ENCODE measurements around the gene ING1.

ING1 gene

DNA sequence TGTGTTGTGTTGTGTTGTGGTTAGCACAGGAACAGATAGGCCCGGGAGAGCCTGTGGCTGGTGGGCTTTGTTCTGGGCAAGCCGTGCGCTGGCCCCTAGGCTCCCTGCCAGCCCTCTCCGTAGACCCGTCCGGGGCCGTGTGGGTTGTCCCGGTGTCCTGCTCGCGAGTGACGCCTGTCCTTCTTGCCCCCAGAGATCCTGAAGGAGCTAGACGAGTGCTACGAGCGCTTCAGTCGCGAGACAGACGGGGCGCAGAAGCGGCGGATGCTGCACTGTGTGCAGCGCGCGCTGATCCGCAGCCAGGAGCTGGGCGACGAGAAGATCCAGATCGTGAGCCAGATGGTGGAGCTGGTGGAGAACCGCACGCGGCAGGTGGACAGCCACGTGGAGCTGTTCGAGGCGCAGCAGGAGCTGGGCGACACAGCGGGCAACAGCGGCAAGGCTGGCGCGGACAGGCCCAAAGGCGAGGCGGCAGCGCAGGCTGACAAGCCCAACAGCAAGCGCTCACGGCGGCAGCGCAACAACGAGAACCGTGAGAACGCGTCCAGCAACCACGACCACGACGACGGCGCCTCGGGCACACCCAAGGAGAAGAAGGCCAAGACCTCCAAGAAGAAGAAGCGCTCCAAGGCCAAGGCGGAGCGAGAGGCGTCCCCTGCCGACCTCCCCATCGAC lies 5.7 kb downstream of the ING1 start:
- no peak for DNase-seq

GRCh38 chr13:110722971-110723370 lies 9.5 kb downstream of the ING1 start:
- DNase-seq, result no peak

DNA sequence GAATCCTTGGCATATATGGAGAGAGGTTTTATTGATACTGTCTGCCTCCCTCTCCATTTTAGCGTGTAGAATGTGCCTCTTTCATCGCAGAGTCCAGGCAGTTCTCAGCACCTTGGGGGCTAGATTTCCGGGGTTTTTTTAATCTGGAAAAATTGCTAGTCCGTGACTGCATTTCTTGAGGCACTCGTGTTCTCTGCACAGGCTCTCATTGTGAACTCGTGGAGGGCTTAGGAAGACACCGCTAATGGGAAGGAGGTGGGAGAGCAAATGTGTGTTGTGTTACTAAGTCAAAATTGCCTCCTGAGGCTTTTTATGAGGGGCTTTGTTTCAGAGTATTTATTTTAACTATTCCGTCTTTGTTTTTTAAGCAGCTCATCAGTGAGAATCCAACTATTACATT lies 10.1 kb downstream of the ING1 start:
- no peak for DNase-seq

DNA sequence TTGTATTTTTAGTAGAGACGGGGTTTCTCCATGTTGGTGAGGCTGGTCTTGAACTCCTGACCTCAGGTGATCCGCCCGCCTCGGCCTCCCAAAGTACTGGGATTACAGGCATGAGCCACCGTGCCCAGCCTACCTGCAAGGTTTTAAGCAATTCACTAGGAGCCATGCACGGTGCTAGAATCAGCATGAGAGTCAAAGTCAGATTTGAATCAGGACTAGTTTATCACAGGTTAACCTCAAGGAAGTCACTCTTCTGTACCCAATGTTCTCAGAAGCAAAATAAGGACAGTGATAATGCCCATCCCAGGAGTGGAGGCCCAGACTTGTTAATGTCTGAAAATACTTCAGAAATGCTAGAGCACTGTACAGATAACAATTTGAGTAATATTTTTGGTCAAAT lies 12.7 kb downstream of the ING1 start:
- DNase-seq, result peak; percentile 49

DNA sequence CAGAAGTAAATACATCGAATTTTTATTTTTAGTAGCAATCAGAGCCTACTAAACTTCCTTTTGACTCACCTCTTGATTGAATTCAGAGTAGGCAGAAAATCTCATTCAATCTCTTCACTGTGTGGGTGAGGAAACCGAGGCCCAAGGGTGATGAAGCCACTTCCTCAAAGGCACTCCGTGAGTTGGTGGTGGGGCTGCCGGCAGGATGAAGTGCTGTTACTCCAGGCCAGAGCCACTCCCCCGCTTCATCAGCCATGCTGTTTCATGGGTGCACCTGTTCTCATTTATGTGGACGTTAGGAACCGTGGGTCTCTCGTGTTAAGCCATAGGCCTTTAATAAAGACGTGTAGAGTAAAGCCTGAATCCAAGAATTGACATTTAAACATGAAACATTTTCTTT lies 13.2 kb downstream of the ING1 start:
- peak; percentile 88 for DNase-seq

DNA sequence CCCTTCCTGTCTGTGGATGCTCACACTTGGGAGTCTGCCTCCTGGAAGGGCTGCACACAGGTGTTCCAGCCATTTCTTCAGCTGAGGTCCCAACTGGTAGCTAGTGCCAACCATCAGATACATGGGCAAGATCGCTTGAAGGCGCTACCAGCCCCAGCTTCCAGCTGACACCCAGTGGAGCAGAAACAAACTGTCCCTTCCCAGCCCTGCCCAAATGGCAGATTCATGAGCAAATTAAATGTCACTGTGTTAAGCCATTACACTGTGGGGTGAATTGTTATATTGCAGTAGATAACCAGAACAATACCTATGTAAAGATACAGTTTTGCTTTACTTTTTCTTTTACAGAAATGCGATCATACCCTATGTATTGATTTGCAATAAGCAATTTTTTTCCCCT lies 17.6 kb downstream of the ING1 start:
- DNase-seq, result no peak

GRCh38 chr13:110734561-110734960 lies 21.1 kb downstream of the ING1 start:
- no peak for DNase-seq

GRCh38 chr13:110737555-110737954 lies 24.1 kb downstream of the ING1 start:
- no peak for DNase-seq

DNA sequence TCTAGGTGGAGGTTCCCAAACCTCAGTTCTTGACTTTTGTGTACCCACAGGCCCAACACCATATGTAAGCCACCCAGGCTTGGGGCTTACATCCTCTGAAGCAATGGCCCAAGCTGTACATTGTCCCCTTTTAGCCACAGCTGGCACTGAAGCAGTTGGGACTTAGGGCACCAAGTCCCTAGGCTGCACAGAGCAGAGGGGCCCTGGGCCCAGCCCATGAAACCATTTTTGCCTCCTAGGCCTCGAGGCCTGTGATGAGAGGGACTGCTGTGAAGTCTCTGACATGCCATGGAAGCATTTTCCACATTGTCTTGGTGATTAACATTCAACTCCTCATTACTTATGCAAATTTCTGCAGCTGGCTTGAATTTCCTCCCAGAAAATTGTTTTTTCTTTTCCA lies 30.2 kb downstream of the ING1 start:
- DNase-seq, result no peak

- no peak for DNase-seq
Measured at GRCh38 chr13:110746438-110746837, 32.9 kb downstream of the ING1 start.

DNA sequence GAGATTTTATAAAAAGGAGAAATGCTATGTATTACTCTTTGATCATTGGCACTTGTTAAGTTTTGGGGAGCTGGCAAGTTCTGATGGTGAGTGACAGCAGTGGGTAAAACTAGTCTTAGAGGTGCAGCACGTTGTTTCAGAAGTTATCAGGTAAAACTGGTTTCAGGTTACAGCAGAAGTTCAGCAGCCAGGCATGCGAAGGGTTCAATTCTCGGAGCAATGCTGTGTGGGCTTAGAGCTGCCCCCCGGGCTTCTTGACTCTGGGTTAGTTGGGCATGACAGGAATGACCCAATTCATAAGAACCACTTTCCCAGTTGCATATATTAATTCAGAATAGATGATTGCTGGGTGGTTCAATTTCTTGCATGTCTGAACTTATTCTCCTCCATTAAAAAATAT lies 34.8 kb downstream of the ING1 start:
- DNase-seq, result no peak

GRCh38 chr13:110756219-110756631 lies 42.7 kb downstream of the ING1 start:
- DNase-seq, result no peak

DNA sequence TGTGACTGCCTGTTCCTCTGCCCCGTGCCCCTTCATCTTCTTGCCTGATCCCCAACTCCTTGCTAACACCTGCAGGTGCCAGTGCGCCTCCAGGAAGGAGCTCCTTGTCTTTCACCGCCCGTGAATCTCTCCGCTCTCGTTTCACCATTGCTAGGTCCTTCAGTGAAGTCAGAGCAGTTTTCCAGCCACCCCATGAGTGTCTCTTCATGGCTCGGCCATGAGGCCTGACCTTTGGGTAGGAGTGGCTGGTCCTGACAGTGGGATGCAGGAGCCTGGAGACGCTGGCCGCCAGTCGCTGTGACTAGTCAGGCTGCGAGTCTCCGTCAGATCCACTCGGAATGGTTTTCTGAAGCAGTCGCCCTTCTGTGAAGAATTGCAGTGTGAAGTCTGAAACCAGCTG lies 43.8 kb downstream of the ING1 start:
- no peak for DNase-seq

DNA sequence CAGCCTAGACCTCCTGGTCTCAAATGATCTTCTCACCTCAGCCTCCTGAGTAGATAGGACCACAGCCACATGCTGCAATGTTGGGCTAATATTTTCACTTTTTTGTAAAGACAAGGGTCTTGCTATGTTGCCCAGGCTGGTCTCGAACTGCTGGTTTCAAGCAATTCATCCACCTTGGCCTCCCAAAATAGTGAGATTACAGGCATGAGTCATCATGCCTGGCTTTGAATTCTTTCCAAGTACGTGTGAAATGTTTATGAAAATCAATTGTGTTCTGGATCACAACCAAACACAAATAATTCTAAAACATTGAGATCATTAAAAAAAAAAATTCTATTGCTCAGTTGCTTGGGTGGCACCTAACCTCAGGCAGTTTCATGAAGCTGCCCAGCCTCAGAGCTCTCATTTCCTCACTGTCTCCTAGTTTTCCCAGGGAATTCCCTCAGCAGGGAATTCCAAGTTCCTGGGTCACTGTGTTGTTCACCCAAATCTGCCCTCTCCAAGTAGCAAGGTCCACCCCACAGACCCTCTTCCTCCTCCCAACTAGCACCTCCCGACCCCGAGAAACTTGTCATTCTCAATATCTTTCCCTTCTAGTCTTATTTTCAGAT lies 44.8 kb downstream of the ING1 start:
- no peak for DNase-seq

- no peak for DNase-seq
Measured at GRCh38 chr13:110759710-110760109, 46.2 kb downstream of the ING1 start.

DNA sequence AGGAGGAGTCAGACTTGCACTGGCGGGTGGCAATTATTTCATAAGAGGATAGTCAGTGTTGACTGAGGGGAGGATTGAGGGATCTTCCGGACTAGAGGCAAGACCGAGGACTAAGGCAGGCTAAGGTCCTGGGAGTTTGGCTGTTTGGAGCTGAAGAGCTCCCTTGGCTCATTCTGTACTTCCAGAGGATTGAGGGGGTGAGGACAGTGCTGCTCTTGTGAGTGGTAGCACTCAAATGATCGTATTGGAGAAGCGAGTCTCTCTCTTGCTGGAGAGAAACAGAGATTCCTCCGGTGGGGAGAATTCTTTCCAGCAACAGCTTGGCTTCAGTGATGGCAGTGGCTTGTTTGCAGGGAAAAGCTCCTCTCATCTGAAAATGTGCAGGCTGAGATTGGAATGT lies 47.1 kb downstream of the ING1 start:
- no peak for DNase-seq

- DNase-seq, result no peak
Measured at GRCh38 chr13:110766671-110767430, 53.4 kb downstream of the ING1 start.

DNA sequence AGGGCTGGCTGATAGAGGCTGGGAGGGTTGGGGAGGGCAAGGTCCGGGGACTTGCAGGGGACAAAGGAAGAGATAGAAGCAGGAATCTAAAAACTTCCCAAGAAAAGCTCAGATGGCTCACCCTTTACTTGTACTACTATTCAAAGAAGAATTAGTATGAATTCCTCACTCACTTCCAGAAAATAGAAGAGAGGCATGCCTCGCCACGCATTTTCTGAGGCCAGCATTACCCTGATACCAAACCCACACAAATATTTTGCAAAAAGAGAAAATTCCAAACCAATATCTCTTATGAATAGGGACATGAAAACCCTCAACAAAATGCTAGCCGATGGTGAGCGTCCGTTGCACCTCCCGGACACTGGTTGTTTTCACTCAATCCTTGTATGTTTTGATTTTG lies 54.0 kb downstream of the ING1 start:
- DNase-seq, result no peak

DNA sequence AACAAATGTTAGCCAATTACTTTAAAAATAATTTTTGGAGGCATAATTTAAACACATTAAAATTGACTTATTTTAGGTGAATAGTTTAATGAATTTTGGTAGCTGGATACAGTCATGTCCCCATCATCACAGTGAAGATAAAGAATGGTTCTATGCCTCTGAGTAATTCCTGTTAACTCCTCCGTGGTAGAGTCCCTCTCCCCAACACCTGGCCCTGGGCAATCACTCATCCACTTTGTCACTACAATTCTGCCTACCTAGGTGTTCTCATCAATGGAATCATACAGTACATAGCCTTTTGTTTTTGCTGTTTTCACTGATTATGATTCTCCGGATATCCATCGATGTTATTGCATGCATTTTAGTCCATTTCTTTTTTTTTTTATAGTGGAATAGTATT lies 55.6 kb downstream of the ING1 start:
- DNase-seq, result no peak

DNA sequence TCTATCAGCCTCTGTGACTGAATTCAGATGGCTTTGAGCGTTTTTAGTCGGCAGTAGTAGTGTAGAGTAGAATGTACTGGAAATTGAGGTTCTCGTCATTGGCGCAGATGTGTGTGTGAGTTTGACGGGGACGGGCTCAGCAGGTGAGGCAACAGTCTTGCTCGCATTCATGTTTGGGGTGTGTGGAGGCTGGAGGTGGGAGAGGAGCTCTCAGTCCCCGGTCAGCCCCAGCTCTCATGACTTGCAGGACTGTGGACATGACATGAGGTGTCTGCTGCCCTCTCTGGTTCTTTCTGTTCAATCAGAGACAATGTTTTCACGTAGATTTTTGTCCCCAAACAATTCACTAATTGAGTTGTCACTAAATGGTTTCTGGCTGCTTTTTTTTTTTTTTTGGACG lies 57.2 kb downstream of the ING1 start:
- DNase-seq, result no peak

DNA sequence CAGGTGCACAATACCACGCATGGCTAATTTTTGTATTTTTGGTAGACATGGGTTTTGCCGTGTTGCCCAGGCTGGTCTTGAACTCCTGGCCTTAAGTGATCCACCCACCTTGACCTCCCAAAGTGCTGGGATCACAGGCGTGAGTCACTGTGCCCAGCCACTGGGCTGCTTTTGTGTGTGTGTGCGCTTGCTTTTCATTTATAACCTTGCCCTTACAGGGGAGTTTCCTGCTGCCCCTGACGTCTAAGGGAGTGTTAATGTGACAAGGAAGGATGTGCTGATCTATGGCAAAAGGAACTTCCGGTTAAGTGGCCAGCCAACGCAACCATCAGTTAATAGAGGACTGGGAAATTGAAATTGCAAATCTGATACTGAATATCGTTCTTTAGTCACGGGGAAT lies 57.7 kb downstream of the ING1 start:
- no peak for DNase-seq

DNA sequence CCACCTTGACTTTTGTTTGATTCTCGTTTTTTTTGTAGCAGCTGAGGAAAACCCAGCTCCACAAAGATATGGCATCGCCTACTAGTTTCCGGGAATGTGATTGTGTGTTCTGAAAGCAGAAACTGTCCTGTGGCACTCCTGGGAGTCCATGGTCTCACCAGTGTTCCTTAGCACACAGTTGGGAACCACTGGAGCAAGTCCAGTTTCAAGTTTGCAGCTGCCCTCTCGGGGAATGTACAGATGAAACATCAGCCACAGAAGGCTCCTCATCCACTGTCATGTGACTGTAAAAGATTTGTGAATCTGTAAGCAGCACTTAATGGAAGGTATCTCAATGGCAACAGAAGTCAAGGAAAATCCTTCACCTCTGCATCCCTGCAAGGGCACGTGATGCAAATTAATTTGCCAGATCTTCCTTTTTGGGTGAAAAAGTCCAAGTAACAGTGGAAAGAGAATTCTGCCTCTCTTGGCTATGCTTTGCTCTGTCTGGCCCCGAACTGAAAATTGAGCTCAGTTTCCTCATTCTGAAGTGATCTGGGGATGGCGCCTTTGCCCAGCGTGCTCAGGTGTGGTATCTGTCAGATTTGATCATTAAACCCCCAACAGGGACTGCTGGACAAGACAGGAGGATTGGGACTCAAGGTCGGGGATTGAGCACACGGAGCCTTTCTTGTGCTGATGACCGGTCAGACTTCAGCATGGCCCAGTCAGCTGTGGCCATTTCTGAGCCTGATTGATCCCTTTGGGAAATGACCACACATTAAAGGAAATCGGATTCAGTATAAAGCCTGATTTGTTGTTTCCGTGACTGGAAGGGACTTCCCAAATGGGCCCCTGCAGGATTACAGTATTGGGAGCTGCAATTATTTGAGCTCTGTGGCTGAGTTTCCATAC lies 58.8 kb downstream of the ING1 start:
- DNase-seq, result no peak

All from activated CD4-positive, alpha-beta T cell treated with anti-CD3 and anti-CD28 coated beads, Interleukin-2, Interleukin-6, amounts not matched to agents 100 ng/mL and 50 ng/mL, durations not matched to agents 16 hours and 8 hours (primary cell).